Spleen (tissue), 11 donors: ENCODE results near the gene C12orf42. TPM values are rescaled to one million over a fixed set of nuclear protein-coding genes. Genes with fewer than 3 reads are reported as not detected.

Experiments used
- DNase-seq: peaks from one replicate; pipeline ENCODE4 v3.0.0-alpha.2; 2020
- H3K27ac ChIP-seq, 8 donors: fragments of 200-600 bp; sonication (generic) in 7 of 8; 1 replicate in 4 of 8; 2 replicates in 4 of 8; pipeline versions ENCODE4 v1.5.0 to v1.8.0; 2016 to 2021; ENCODE audit warnings: inconsistent platforms in 4 of 8, mild to moderate bottlenecking in 4 of 8, moderate library complexity in 1 of 8
- H3K27me3 ChIP-seq, 7 donors: fragments of 200-600 bp; sonication (generic) in 6 of 7; replicated peaks in 1 of 7; 1 replicate in 4 of 7; 2 replicates in 3 of 7; pipeline versions ENCODE4 v1.5.0 to v1.8.0; 2016 to 2021; ENCODE audit warnings: inconsistent platforms in 3 of 7, mild to moderate bottlenecking in 1 of 7
- H3K36me3 ChIP-seq, 6 donors: fragments of 200-600 bp; sonication (generic) in 5 of 6; 1 replicate in 4 of 6; 2 replicates in 2 of 6; pipeline versions ENCODE4 v1.5.0 to v1.8.0; 2016 to 2021; ENCODE audit warnings: inconsistent platforms in 2 of 6
- H3K4me1 ChIP-seq, 6 donors: fragments of 200-600 bp; sonication (generic) in 5 of 6; 1 replicate in 3 of 6; 2 replicates in 3 of 6; pipeline versions ENCODE4 v1.5.0 to v1.8.0; 2016 to 2021; ENCODE audit warnings: inconsistent platforms in 3 of 6
- H3K4me3 ChIP-seq, 8 donors: fragments of 200-600 bp; sonication (generic) in 7 of 8; 1 replicate in 4 of 8; 2 replicates in 4 of 8; pipeline versions ENCODE4 v1.5.0 to v1.8.0; 2016 to 2021; ENCODE audit warnings: inconsistent platforms in 4 of 8, mild to moderate bottlenecking in 4 of 8, moderate library complexity in 2 of 8
- H3K9me3 ChIP-seq, 8 donors: fragments of 200-600 bp; sonication (generic) in 7 of 8; 1 replicate in 4 of 8; 2 replicates in 4 of 8; pipeline versions ENCODE4 v1.5.0 to v1.8.0; 2016 to 2021; ENCODE audit warnings: inconsistent platforms in 4 of 8
- POLR2A ChIP-seq, 3 donors: fragments of 450-650 bp; IDR thresholded peaks; one replicate each; pipeline ENCODE4 v1.5.1; 2017; ENCODE audit warnings: antibody characterized with exemption in 3 of 3, mild to moderate bottlenecking in 1 of 3
- POLR2AphosphoS5 ChIP-seq, 3 donors: sonication (generic); formaldehyde crosslinking; IDR thresholded peaks; one replicate each; pipeline ENCODE4 v1.5.1; 2017; ENCODE audit warnings: antibody characterized with exemption in 3 of 3
- WGBS, 5 donors: extraction: QIAGEN DNeasy Blood & Tissue Kit in 3 of 5; methylation state at CpG; one replicate each; pipeline versions ENCODE4 v1.1.5 to v1.1.7; 2013 to 2018; 5-methylcytosine and 5-hydroxymethylcytosine counted together
- intact Hi-C: fragments of 100-400 bp; cut with DNase I; formaldehyde crosslinking; loops from one replicate; pipeline ENCODE4 v1.15.0; 2023; ENCODE audit warnings: low total_unique reads
- polyA plus RNA-seq, 3 donors: library from polyadenylated mRNA; stranded (reverse); fragments of 200-250 nt; gene quantifications; one replicate each; pipeline ENCODE4 v1.2.1, GENCODE V29; 2013
- total RNA-seq, 7 donors: library from RNA; depleted of rRNA in 3 of 7; stranded (reverse); fragments of >200 nt in 3 of 7; fragmentation: NEBNext Ultra II Directional in 4 of 7; extraction: Animal tissue kit (Norgen Biotek cat#: 25700) in 4 of 7; gene quantifications; one replicate each; pipeline versions ENCODE4 v1.1.0 to v1.2.1, GENCODE V29; 2016 to 2021
- TF ChIP-seq, protein P1 (sequence below), 11 experiments: fragments of 200-600 bp in 7 of 11; fragments of 450-650 bp in 4 of 11; sonication (generic) in 4 of 11; IDR thresholded peaks in 8 of 11; conservative IDR thresholded peaks in 3 of 11; 1 replicate in 7 of 11; 2 replicates in 4 of 11; pipeline versions ENCODE4 v1.4.0 to v1.8.0; 2016 to 2021; ENCODE audit warnings: antibody characterized with exemption in 11 of 11, inconsistent platforms in 4 of 11, mild to moderate bottlenecking in 1 of 11
- donor health status: healthy with polysubstance abuse.
- donor health status: DM: no; HTN: no; CAD: no; lungs with moderate emphysema.
- donor health status: DM: no; HTN: no; CAD: no.
- donor health status: Bipolar disorder and iron deficiency.
- donor health status: healthy.
- donor health status: DM: no; HTN: no; CAD: no.
- donor health status: DM: yes; HTN: yes; CAD: no.

The C12orf42 gene
- total and polyA plus RNA-seq, 10 donors, result 3.7 to 18.1 (median 11.9) TPM

DNA sequence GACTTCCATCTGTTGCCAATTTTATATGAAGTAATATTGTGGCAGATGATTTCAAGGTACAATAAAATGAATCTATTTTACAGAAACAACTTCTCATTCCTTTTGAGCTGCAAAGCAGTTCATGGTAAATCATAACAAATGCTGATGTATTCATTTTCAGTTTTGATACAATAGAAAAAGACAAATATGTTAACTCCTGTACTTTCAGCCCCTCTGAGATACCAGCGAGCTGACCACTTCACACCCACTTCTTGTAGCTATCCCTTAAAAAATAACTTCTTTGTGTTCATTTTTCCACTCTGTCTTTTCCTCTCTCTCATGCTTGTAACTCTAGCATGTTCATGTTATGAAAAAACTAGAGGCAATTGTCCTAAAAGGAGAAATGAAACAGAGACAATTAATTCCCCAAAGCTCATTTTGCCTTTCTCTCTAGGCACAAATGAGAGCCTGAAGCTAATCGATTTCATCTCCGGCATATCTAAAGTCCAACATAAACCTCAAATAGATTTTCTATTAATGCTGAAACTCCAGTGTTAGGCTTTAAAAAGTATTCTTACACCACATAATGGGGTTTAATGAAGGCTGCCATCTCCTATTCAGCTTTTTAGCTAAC is 182.9 kb downstream of the C12orf42 start:
- Histone ChIP-seq H3K27ac (no peak overlapping the region), H3K9me3 (peaks cover 0 to 17% (median 10%) of the 10 kb centered on the region in 8 donors), H3K4me3 (no peak overlapping the region), H3K27me3 (no peaks in the 10 kb centered on the region), H3K36me3 (peaks cover 0 to 4% (median 0%) of the 10 kb centered on the region in 6 donors), H3K4me1 (no peaks in the 10 kb centered on the region)
- 84 to 97% (median 86%) methylated on average over 3 of the region's 3 CpGs for WGBS, 5 donors
- TF ChIP-seq POLR2A (IDR thresholded peaks at IDR 0.05) (no peak), POLR2AphosphoS5 (IDR thresholded peaks at IDR 0.05) (no peak)
- TF ChIP-seq, protein P1, sequence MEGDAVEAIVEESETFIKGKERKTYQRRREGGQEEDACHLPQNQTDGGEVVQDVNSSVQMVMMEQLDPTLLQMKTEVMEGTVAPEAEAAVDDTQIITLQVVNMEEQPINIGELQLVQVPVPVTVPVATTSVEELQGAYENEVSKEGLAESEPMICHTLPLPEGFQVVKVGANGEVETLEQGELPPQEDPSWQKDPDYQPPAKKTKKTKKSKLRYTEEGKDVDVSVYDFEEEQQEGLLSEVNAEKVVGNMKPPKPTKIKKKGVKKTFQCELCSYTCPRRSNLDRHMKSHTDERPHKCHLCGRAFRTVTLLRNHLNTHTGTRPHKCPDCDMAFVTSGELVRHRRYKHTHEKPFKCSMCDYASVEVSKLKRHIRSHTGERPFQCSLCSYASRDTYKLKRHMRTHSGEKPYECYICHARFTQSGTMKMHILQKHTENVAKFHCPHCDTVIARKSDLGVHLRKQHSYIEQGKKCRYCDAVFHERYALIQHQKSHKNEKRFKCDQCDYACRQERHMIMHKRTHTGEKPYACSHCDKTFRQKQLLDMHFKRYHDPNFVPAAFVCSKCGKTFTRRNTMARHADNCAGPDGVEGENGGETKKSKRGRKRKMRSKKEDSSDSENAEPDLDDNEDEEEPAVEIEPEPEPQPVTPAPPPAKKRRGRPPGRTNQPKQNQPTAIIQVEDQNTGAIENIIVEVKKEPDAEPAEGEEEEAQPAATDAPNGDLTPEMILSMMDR (IDR thresholded peaks at IDR 0.05 in 8 of 11, conservative IDR thresholded peaks at IDR 0.05 in 3 of 11), result no peak
- intact Hi-C loops, result no loop called here
- DNase-seq, result no peak

DNA sequence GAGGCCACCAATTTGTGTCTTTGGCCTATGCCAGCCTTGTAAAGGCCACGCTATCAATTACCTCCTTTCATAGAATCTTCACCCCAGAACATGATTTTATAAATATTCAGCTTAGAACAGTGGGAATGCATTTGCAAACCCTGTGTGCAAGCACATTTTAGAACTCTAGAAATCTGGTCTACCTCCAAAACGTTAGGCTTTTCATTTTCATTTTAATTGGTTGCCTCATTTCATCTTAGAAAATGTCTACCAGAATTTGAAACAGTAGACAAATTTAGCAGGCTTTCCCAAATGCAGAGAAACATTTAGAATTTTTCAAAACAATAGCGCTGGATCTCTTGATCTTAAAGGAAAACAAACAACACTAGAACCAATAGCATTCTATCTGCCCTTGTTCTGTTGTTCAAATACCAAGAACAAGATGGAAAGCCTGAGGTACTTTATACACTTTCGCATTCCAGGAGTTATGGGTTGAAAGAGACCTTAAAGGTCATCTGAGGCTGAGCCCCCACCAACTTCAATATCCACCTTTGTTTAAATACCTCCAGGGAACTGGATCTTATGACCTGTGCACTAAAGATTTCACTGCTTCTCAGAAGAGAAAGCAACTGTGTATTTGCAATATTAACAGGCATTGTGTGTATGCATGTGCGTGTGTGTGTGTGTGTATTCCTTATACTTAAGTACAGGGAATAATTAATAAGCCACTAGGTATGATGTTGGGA is 185.1 kb downstream of the C12orf42 start:
- WGBS, 5 donors, result 76 to 88% (median 80%) methylated on average over 5 of the region's 5 CpGs

DNA sequence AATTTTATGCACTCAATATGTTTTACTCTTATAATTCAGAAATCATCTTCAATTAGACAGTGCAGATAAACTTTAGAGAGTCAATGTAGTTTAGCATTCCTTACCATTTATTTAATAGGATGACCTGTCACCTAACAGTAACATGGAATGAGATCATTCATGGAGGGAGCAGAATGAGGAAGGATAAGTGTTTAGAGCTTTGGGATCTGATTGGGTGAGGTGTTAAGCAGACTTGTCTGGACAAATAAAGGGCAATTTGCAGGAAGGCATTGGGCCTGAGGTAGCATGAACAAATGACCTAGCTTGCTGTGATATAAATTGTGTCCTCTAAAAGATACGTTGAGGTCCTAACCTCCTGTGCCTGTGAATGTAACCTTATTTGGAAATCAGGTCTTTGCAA is 187.4 kb downstream of the C12orf42 start:
- TF ChIP-seq POLR2A (IDR thresholded peaks at IDR 0.05) (no peak), POLR2AphosphoS5 (IDR thresholded peaks at IDR 0.05) (no peak)
- TF ChIP-seq, protein P1 (IDR thresholded peaks at IDR 0.05 in 8 of 11, conservative IDR thresholded peaks at IDR 0.05 in 3 of 11), result no peak
- DNase-seq, result no peak
- Histone ChIP-seq H3K27me3 (no peaks in the 10 kb centered on the region), H3K4me3 (no peak overlapping the region), H3K4me1 (no peaks in the 10 kb centered on the region), H3K9me3 (no peaks in the 10 kb centered on the region), H3K36me3 (peaks cover 0 to 9% (median 0%) of the 10 kb centered on the region in 6 donors), H3K27ac (no peak overlapping the region)
- WGBS, 5 donors, result 71 to 85% (median 79%) methylated on average over 1 of the region's 1 CpG
- intact Hi-C loops, result no loop called here

More for the DNA sequence above, 185.1 kb downstream of the C12orf42 start:
- no peak for DNase-seq
- TF ChIP-seq, protein P1 (IDR thresholded peaks at IDR 0.05 in 8 of 11, conservative IDR thresholded peaks at IDR 0.05 in 3 of 11), result no peak
- no peak for TF ChIP-seq POLR2A (IDR thresholded peaks at IDR 0.05)
- no peak for TF ChIP-seq POLR2AphosphoS5 (IDR thresholded peaks at IDR 0.05)
- intact Hi-C loops, result no loop called here
- no peaks in the 10 kb centered on the region for H3K27me3 ChIP-seq
- H3K4me3 ChIP-seq, result no peak overlapping the region
- no peak overlapping the region for H3K27ac ChIP-seq
- no peaks in the 10 kb centered on the region for H3K9me3 ChIP-seq
- no peaks in the 10 kb centered on the region for H3K4me1 ChIP-seq
- H3K36me3 ChIP-seq, result peaks cover 0 to 4% (median 0%) of the 10 kb centered on the region in 6 donors

DNA sequence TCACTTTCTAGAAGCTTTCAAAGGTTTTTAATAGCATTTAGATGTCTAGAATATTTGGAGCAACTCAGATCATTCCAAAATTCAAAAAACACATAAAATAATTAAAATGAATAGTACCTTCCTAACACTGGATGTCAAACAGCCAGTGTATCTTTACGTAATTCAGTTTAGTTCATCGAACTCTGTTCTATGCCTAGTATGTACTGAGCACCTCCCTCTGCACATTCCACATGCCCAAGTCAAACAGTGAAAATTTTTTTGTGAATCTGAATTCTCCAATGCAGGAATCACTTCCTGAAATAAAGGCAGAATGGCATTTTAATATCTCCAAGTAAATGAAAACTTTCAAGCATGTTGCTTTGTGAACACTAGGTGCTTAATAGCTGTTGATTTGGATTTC is 192.3 kb downstream of the C12orf42 start:
- H3K36me3 ChIP-seq, result peaks cover 0 to 20% (median 0%) of the 10 kb centered on the region in 6 donors
- peaks cover 0 to 9% (median 0%) of the 10 kb centered on the region in 7 donors for H3K27me3 ChIP-seq
- TF ChIP-seq, protein P1 (IDR thresholded peaks at IDR 0.05 in 8 of 11, conservative IDR thresholded peaks at IDR 0.05 in 3 of 11), result no peak
- TF ChIP-seq POLR2AphosphoS5 (IDR thresholded peaks at IDR 0.05) (no peak), POLR2A (IDR thresholded peaks at IDR 0.05) (no peak)
- no peak overlapping the region for H3K27ac ChIP-seq
- H3K4me1 ChIP-seq, result no peaks in the 10 kb centered on the region
- H3K9me3 ChIP-seq, result no peaks in the 10 kb centered on the region
- no peak for DNase-seq
- 90 to 95% (median 94%) methylated on average over 2 of the region's 2 CpGs for WGBS, 5 donors
- intact Hi-C loops, result no loop called here
- no peak overlapping the region for H3K4me3 ChIP-seq
